ENCODE measurements around the gene RPGR. TPM values are rescaled to one million over a fixed set of nuclear protein-coding genes. Genes with fewer than 3 reads are reported as not detected.

The RPGR gene
- total RNA-seq, 2 experiments from 2014 or later, result 4.2 to 6.1 TPM

- ATAC-seq, result no peak
- CTCF ChIA-PET, result interaction anchor here (1.2 kb wide), 1 partner anchor 10 kb away, joined by 3 read pairs; no protein-coding TSS in a partner anchor
- Mint-ChIP-seq H3K27me3 (no peaks in the 10 kb centered on the region), H3K36me3 (no peaks in the 10 kb centered on the region), H3K4me3 (no peak overlapping the region), H3K4me1 (peaks cover 10% of the 10 kb centered on the region), H3K27ac (no peak overlapping the region), H3K9me3 (ENCODE audit: low read depth) (no peaks in the 10 kb centered on the region)
- no peak for DNase-seq
Observed at GRCh38 chrX:38268011-38268410, 59.3 kb downstream of the RPGR start.

GRCh38 chrX:38262715-38263620, 64.3 kb downstream of the RPGR start:
- Mint-ChIP-seq H3K27ac (no peak overlapping the region), H3K9me3 (ENCODE audit: low read depth) (no peaks in the 10 kb centered on the region), H3K4me1 (no peaks in the 10 kb centered on the region), H3K27me3 (no peaks in the 10 kb centered on the region), H3K4me3 (no peak overlapping the region), H3K36me3 (no peaks in the 10 kb centered on the region)
- ATAC-seq (no peak), DNase-seq (no peak)
- CTCF ChIA-PET, result interaction anchor here (1.5 kb wide), 1 partner anchor 64 kb away, joined by 9 read pairs; the partner anchor contains the start of gene RPGR

GRCh38 chrX:38260231-38260630, 67.1 kb downstream of the RPGR start:
- no peak for DNase-seq
- no peaks in the 10 kb centered on the region for H3K27me3 Mint-ChIP-seq
- H3K4me3 Mint-ChIP-seq, result no peak overlapping the region
- CTCF ChIA-PET, result interaction anchor here (0.6 to 2.0 kb wide), 2 partner anchors 61 to 67 kb away, joined by 3 to 12 read pairs; partner anchors contain the start of gene RPGR
- no peaks in the 10 kb centered on the region for H3K9me3 Mint-ChIP-seq (ENCODE audit: low read depth)
- no peaks in the 10 kb centered on the region for H3K36me3 Mint-ChIP-seq
- ATAC-seq, result no peak
- no peak overlapping the region for H3K27ac Mint-ChIP-seq
- no peaks in the 10 kb centered on the region for H3K4me1 Mint-ChIP-seq

- CTCF ChIA-PET, result no interaction called here
- H3K27me3 Mint-ChIP-seq, result peaks cover 13% of the 10 kb centered on the region
- no peaks in the 10 kb centered on the region for H3K9me3 Mint-ChIP-seq (ENCODE audit: low read depth)
- no peak overlapping the region for H3K27ac Mint-ChIP-seq
- no peak for DNase-seq
- no peaks in the 10 kb centered on the region for H3K36me3 Mint-ChIP-seq
- H3K4me3 Mint-ChIP-seq, result no peak overlapping the region
- no peak for ATAC-seq
- no peaks in the 10 kb centered on the region for H3K4me1 Mint-ChIP-seq
Observed at GRCh38 chrX:38256019-38256418, 71.3 kb downstream of the RPGR start.

GRCh38 chrX:38249965-38250364, 77.3 kb downstream of the RPGR start:
- ATAC-seq (no peak), DNase-seq (no peak)
- no peak overlapping the region for H3K4me3 Mint-ChIP-seq
- no peak overlapping the region for H3K27ac Mint-ChIP-seq
- no peaks in the 10 kb centered on the region for H3K9me3 Mint-ChIP-seq (ENCODE audit: low read depth)
- H3K4me1 Mint-ChIP-seq, result peaks cover 13% of the 10 kb centered on the region
- peaks cover 15% of the 10 kb centered on the region for H3K27me3 Mint-ChIP-seq
- CTCF ChIA-PET, result no interaction called here
- H3K36me3 Mint-ChIP-seq, result no peaks in the 10 kb centered on the region

GRCh38 chrX:38247051-38247450, 80.3 kb downstream of the RPGR start:
- peak; percentile 60 for ATAC-seq
- H3K27ac Mint-ChIP-seq, result peak overlapping the region; percentile 36
- CTCF ChIA-PET, result no interaction called here

GRCh38 chrX:38240541-38240940, 86.8 kb downstream of the RPGR start:
- Mint-ChIP-seq H3K4me1 (peaks cover 10% of the 10 kb centered on the region), H3K36me3 (peaks cover 2% of the 10 kb centered on the region), H3K27ac (no peak overlapping the region), H3K27me3 (peaks cover 12% of the 10 kb centered on the region), H3K9me3 (ENCODE audit: low read depth) (no peaks in the 10 kb centered on the region), H3K4me3 (no peak overlapping the region)
- CTCF ChIA-PET, result no interaction called here
- no peak for DNase-seq
- ATAC-seq, result no peak

More at GRCh38 chrX:38247051-38247450, 80.3 kb downstream of the RPGR start:
- no peaks in the 10 kb centered on the region for H3K9me3 Mint-ChIP-seq (ENCODE audit: low read depth)
- no peak overlapping the region for H3K4me3 Mint-ChIP-seq
- DNase-seq, result peak; percentile 40
- no peaks in the 10 kb centered on the region for H3K36me3 Mint-ChIP-seq
- peaks cover 13% of the 10 kb centered on the region for H3K4me1 Mint-ChIP-seq
- peaks cover 3% of the 10 kb centered on the region for H3K27me3 Mint-ChIP-seq

- Mint-ChIP-seq H3K9me3 (ENCODE audit: low read depth) (no peaks in the 10 kb centered on the region), H3K27ac (no peak overlapping the region), H3K36me3 (peaks cover 2% of the 10 kb centered on the region), H3K4me1 (peaks cover 11% of the 10 kb centered on the region), H3K4me3 (no peak overlapping the region), H3K27me3 (peaks cover 19% of the 10 kb centered on the region)
- CTCF ChIA-PET, result no interaction called here
- DNase-seq, result no peak
- no peak for ATAC-seq
Observed at GRCh38 chrX:38236901-38237615, 90.3 kb downstream of the RPGR start.

- H3K4me3 Mint-ChIP-seq, result no peak overlapping the region
Observed at GRCh38 chrX:38233891-38234667, 93.2 kb downstream of the RPGR start.

GRCh38 chrX:38232079-38232686, 95.1 kb downstream of the RPGR start:
- Mint-ChIP-seq H3K9me3 (ENCODE audit: low read depth) (no peaks in the 10 kb centered on the region), H3K36me3 (no peaks in the 10 kb centered on the region), H3K4me3 (no peak overlapping the region), H3K27me3 (peaks cover 11% of the 10 kb centered on the region), H3K27ac (no peak overlapping the region), H3K4me1 (peaks cover 1% of the 10 kb centered on the region)
- DNase-seq (no peak), ATAC-seq (no peak)
- CTCF ChIA-PET, result interaction anchor here (1.0 kb wide), 1 partner anchor 95 kb away, joined by 3 read pairs; the partner anchor contains the start of gene RPGR

More at GRCh38 chrX:38233891-38234667, 93.2 kb downstream of the RPGR start:
- Mint-ChIP-seq H3K9me3 (ENCODE audit: low read depth) (no peaks in the 10 kb centered on the region), H3K4me1 (peaks cover 11% of the 10 kb centered on the region), H3K36me3 (peaks cover 2% of the 10 kb centered on the region), H3K27ac (no peak overlapping the region), H3K27me3 (peaks cover 15% of the 10 kb centered on the region)
- no peak for ATAC-seq
- no peak for DNase-seq
- CTCF ChIA-PET, result no interaction called here

GRCh38 chrX:38225093-38225492, 102.2 kb downstream of the RPGR start:
- peaks cover 33% of the 10 kb centered on the region for H3K27me3 Mint-ChIP-seq
- no peak overlapping the region for H3K4me3 Mint-ChIP-seq
- H3K27ac Mint-ChIP-seq, result no peak overlapping the region
- no peaks in the 10 kb centered on the region for H3K9me3 Mint-ChIP-seq (ENCODE audit: low read depth)
- H3K4me1 Mint-ChIP-seq, result peaks cover 8% of the 10 kb centered on the region
- no peak for DNase-seq
- no peaks in the 10 kb centered on the region for H3K36me3 Mint-ChIP-seq
- no peak for ATAC-seq
- CTCF ChIA-PET, result no interaction called here

GRCh38 chrX:38224160-38224559, 103.1 kb downstream of the RPGR start:
- CTCF ChIA-PET, result no interaction called here
- Mint-ChIP-seq H3K9me3 (ENCODE audit: low read depth) (no peaks in the 10 kb centered on the region), H3K36me3 (no peaks in the 10 kb centered on the region), H3K4me3 (no peak overlapping the region), H3K27ac (no peak overlapping the region), H3K27me3 (peaks cover 39% of the 10 kb centered on the region), H3K4me1 (peaks cover 13% of the 10 kb centered on the region)
- DNase-seq, result no peak
- ATAC-seq, result no peak

Data from activated CD8-positive, alpha-beta memory T cell treated with anti-CD3 and anti-CD28 coated beads, Interleukin-2, amount 10 ng/mL, durations not matched to agents 7 days and 5 days (primary cell).